Immature natural killer cell (primary cell): ENCODE data around the gene KCNQ1. TPM values are rescaled to one million over a fixed set of nuclear protein-coding genes. Genes with fewer than 3 reads are reported as not detected.

Experiments used
- DNase-seq, 3 donors: peaks; one replicate each; pipeline ENCODE4 v3.0.0; 2022; ENCODE audit warnings: mixed read lengths in 1 of 3
- H3K27ac Mint-ChIP-seq, 6 donors: one replicate each; pipeline ENCODE4 v1.8.0; 2020; ENCODE audit warnings: mixed read lengths in 6 of 6, mild to moderate bottlenecking in 5 of 6, inconsistent platforms in 4 of 6, moderate library complexity in 3 of 6
- H3K27me3 Mint-ChIP-seq, 3 donors: one replicate each; pipeline ENCODE4 v1.8.0; 2020 to 2021; ENCODE audit warnings: low read depth in 3 of 3, mild to moderate bottlenecking in 3 of 3, mixed read lengths in 3 of 3, moderate library complexity in 3 of 3, inconsistent platforms in 1 of 3
- H3K36me3 Mint-ChIP-seq, 3 donors: one replicate each; pipeline ENCODE4 v1.8.0; 2020; ENCODE audit warnings: mixed read lengths in 3 of 3, inconsistent platforms in 2 of 3, mild to moderate bottlenecking in 2 of 3
- H3K4me1 Mint-ChIP-seq, 2 donors: one replicate each; pipeline ENCODE4 v1.8.0; 2020; ENCODE audit warnings: inconsistent platforms in 2 of 2, mild to moderate bottlenecking in 2 of 2, mixed read lengths in 2 of 2, moderate library complexity in 1 of 2
- H3K4me3 Mint-ChIP-seq, 5 donors: one replicate each; pipeline ENCODE4 v1.8.0; 2020; ENCODE audit warnings: mild to moderate bottlenecking in 5 of 5, mixed read lengths in 5 of 5, inconsistent platforms in 3 of 5, moderate library complexity in 3 of 5
- H3K9me3 Mint-ChIP-seq, 6 donors: one replicate each; pipeline ENCODE4 v1.8.0; 2020; ENCODE audit warnings: mild to moderate bottlenecking in 6 of 6, mixed read lengths in 6 of 6, inconsistent platforms in 4 of 6, moderate library complexity in 3 of 6
- polyA plus RNA-seq, 3 donors: library from polyadenylated mRNA; unstranded; fragments of 300-500 nt; fragmentation: Illumina TruSeq; gene quantifications; one replicate each; pipeline ENCODE4 v1.2.3, GENCODE V29; 2021

KCNQ1 gene
- polyA plus RNA-seq, 3 donors from 2014 or later, result 0.13 to 1.1 (median 0.73) TPM

- Mint-ChIP-seq H3K4me1 (peaks cover 6 to 18% of the 10 kb centered on the region in 2 donors), H3K27me3 (peaks cover 7 to 19% (median 9%) of the 10 kb centered on the region in 3 donors), H3K27ac (no peak overlapping the region), H3K9me3 (no peaks in the 10 kb centered on the region), H3K4me3 (peak overlapping the region in 2 of 5 donors; percentile 9 to 12), H3K36me3 (no peaks in the 10 kb centered on the region)
- DNase-seq, result no peak
Measured at GRCh38 chr11:2447253-2447950, 2.6 kb downstream of the KCNQ1 start.

- peaks cover 6 to 17% of the 10 kb centered on the region in 2 donors for H3K4me1 Mint-ChIP-seq
- H3K27ac Mint-ChIP-seq, result no peak overlapping the region
- no peaks in the 10 kb centered on the region for H3K9me3 Mint-ChIP-seq
- no peaks in the 10 kb centered on the region for H3K36me3 Mint-ChIP-seq
- DNase-seq, result no peak
- no peak overlapping the region for H3K4me3 Mint-ChIP-seq
- H3K27me3 Mint-ChIP-seq, result peaks cover 6 to 18% (median 7%) of the 10 kb centered on the region in 3 donors
Measured at GRCh38 chr11:2447951-2448650, 3.3 kb downstream of the KCNQ1 start.

GRCh38 chr11:2448661-2449547 lies 4.1 kb downstream of the KCNQ1 start:
- no peak overlapping the region for H3K27ac Mint-ChIP-seq
- no peaks in the 10 kb centered on the region for H3K36me3 Mint-ChIP-seq
- no peak overlapping the region for H3K4me3 Mint-ChIP-seq
- peaks cover 7 to 14% (median 8%) of the 10 kb centered on the region in 3 donors for H3K27me3 Mint-ChIP-seq
- H3K9me3 Mint-ChIP-seq, result no peaks in the 10 kb centered on the region
- no peak for DNase-seq
- peaks cover 6 to 14% of the 10 kb centered on the region in 2 donors for H3K4me1 Mint-ChIP-seq

- Mint-ChIP-seq H3K27ac (no peak overlapping the region), H3K4me3 (no peak overlapping the region)
Measured at GRCh38 chr11:2449548-2450320, 4.9 kb downstream of the KCNQ1 start.

GRCh38 chr11:2450321-2451041 lies 5.7 kb downstream of the KCNQ1 start:
- Mint-ChIP-seq H3K9me3 (no peaks in the 10 kb centered on the region), H3K4me1 (peaks cover 2 to 10% of the 10 kb centered on the region in 2 donors), H3K27ac (no peak overlapping the region), H3K4me3 (no peak overlapping the region), H3K27me3 (peaks cover 8 to 15% (median 8%) of the 10 kb centered on the region in 3 donors), H3K36me3 (no peaks in the 10 kb centered on the region)
- DNase-seq, result peak in 2 of 3 donors; percentile 19 to 31

More at GRCh38 chr11:2449548-2450320, 4.9 kb downstream of the KCNQ1 start:
- no peaks in the 10 kb centered on the region for H3K36me3 Mint-ChIP-seq
- H3K4me1 Mint-ChIP-seq, result peaks cover 6 to 14% of the 10 kb centered on the region in 2 donors
- no peaks in the 10 kb centered on the region for H3K9me3 Mint-ChIP-seq
- H3K27me3 Mint-ChIP-seq, result peaks cover 8 to 18% (median 10%) of the 10 kb centered on the region in 3 donors
- DNase-seq, result no peak

- Mint-ChIP-seq H3K4me1 (peaks cover 0 to 8% of the 10 kb centered on the region in 2 donors), H3K4me3 (no peak overlapping the region), H3K27me3 (peaks cover 10 to 15% (median 10%) of the 10 kb centered on the region in 3 donors), H3K9me3 (no peaks in the 10 kb centered on the region), H3K36me3 (no peaks in the 10 kb centered on the region), H3K27ac (no peak overlapping the region)
- DNase-seq, result no peak
Measured at GRCh38 chr11:2451336-2451735, 6.5 kb downstream of the KCNQ1 start.

- DNase-seq, result no peak
- Mint-ChIP-seq H3K4me1 (peaks cover 0 to 8% of the 10 kb centered on the region in 2 donors), H3K4me3 (no peak overlapping the region), H3K27ac (no peak overlapping the region), H3K9me3 (no peaks in the 10 kb centered on the region), H3K36me3 (no peaks in the 10 kb centered on the region), H3K27me3 (peaks cover 11 to 17% (median 11%) of the 10 kb centered on the region in 3 donors)
Measured at GRCh38 chr11:2451916-2452315, 7.1 kb downstream of the KCNQ1 start.

GRCh38 chr11:2452321-2453012 lies 7.7 kb downstream of the KCNQ1 start:
- Mint-ChIP-seq H3K27me3 (peaks cover 10 to 17% (median 13%) of the 10 kb centered on the region in 3 donors), H3K4me1 (peaks cover 0 to 2% of the 10 kb centered on the region in 2 donors), H3K4me3 (no peak overlapping the region), H3K9me3 (no peaks in the 10 kb centered on the region), H3K36me3 (no peaks in the 10 kb centered on the region), H3K27ac (no peak overlapping the region)
- DNase-seq, result no peak

GRCh38 chr11:2453436-2453835 lies 8.6 kb downstream of the KCNQ1 start:
- Mint-ChIP-seq H3K9me3 (no peaks in the 10 kb centered on the region), H3K27me3 (peaks cover 7 to 18% (median 13%) of the 10 kb centered on the region in 3 donors), H3K36me3 (no peaks in the 10 kb centered on the region), H3K27ac (no peak overlapping the region), H3K4me1 (no peaks in the 10 kb centered on the region), H3K4me3 (no peak overlapping the region)
- no peak for DNase-seq

- H3K4me1 Mint-ChIP-seq, result peaks cover 0 to 5% of the 10 kb centered on the region in 2 donors
- H3K27ac Mint-ChIP-seq, result no peak overlapping the region
- no peaks in the 10 kb centered on the region for H3K36me3 Mint-ChIP-seq
- DNase-seq, result no peak
- H3K27me3 Mint-ChIP-seq, result peaks cover 11 to 17% (median 12%) of the 10 kb centered on the region in 3 donors
- peak overlapping the region in 1 of 5 donors; percentile 8 for H3K4me3 Mint-ChIP-seq
- H3K9me3 Mint-ChIP-seq, result no peaks in the 10 kb centered on the region
Measured at GRCh38 chr11:2458321-2458720, 13.5 kb downstream of the KCNQ1 start.

GRCh38 chr11:2459016-2459725 lies 14.4 kb downstream of the KCNQ1 start:
- Mint-ChIP-seq H3K9me3 (no peaks in the 10 kb centered on the region), H3K4me1 (peaks cover 0 to 8% of the 10 kb centered on the region in 2 donors), H3K27me3 (peaks cover 10 to 17% (median 15%) of the 10 kb centered on the region in 3 donors), H3K36me3 (no peaks in the 10 kb centered on the region), H3K27ac (no peak overlapping the region), H3K4me3 (no peak overlapping the region)
- no peak for DNase-seq
